22Rv1 (cell line): ENCODE data around the gene POLR2J.
"Not testable (repeated sequence)": the region's sequence is repeated elsewhere in the genome, so short reads cannot be mapped to it uniquely, and the experiment has no call there.

Experiments used
- H3K27ac ChIP-seq: fragments of 450-650 bp; 2 replicates; pipeline ENCODE4 v1.5.1; 2017

POLR2J gene

GRCh38 chr7:102478314-102479208 lies at the start of gene POLR2J:
Gene POLR2J, minus strand, starts transcription at chr7:102478922. Its CDS starts 62 bp downstream, at chr7:102478860.
- not testable (repeated sequence) for H3K27ac ChIP-seq

- H3K27ac ChIP-seq, result not testable (repeated sequence)
Measured at GRCh38 chr7:102527822-102528793, 49.4 kb upstream of the POLR2J start.

- H3K27ac ChIP-seq, result not testable (repeated sequence)
Measured at GRCh38 chr7:102527182-102527581, 48.5 kb upstream of the POLR2J start.

- not testable (repeated sequence) for H3K27ac ChIP-seq
Measured at GRCh38 chr7:102524803-102525202, 46.1 kb upstream of the POLR2J start.

- not testable (repeated sequence) for H3K27ac ChIP-seq
Measured at GRCh38 chr7:102520797-102521196, 42.1 kb upstream of the POLR2J start.

GRCh38 chr7:102517550-102518147 lies 38.9 kb upstream of the POLR2J start, which contains the start of gene RASA4B:
Gene RASA4B, minus strand, starts transcription at chr7:102517777. Its CDS starts 67 bp downstream, at chr7:102517710.
- not testable (repeated sequence) for H3K27ac ChIP-seq

GRCh38 chr7:102516951-102517350 lies 38.2 kb upstream of the POLR2J start:
- not testable (repeated sequence) for H3K27ac ChIP-seq

GRCh38 chr7:102515889-102516288 lies 37.2 kb upstream of the POLR2J start:
- H3K27ac ChIP-seq, result not testable (repeated sequence)

- H3K27ac ChIP-seq, result not testable (repeated sequence)
Measured at GRCh38 chr7:102514881-102515721, 36.4 kb upstream of the POLR2J start.

- not testable (repeated sequence) for H3K27ac ChIP-seq
Measured at GRCh38 chr7:102512642-102513221, 34.0 kb upstream of the POLR2J start.

GRCh38 chr7:102511860-102512522 lies 33.3 kb upstream of the POLR2J start:
- H3K27ac ChIP-seq, result not testable (repeated sequence)

GRCh38 chr7:102510575-102510974 lies 31.9 kb upstream of the POLR2J start:
- not testable (repeated sequence) for H3K27ac ChIP-seq

GRCh38 chr7:102507410-102508088 lies 28.8 kb upstream of the POLR2J start:
- not testable (repeated sequence) for H3K27ac ChIP-seq

GRCh38 chr7:102505298-102506185 lies 26.8 kb upstream of the POLR2J start:
- not testable (repeated sequence) for H3K27ac ChIP-seq

- not testable (repeated sequence) for H3K27ac ChIP-seq
Measured at GRCh38 chr7:102503141-102503540, 24.4 kb upstream of the POLR2J start.

- H3K27ac ChIP-seq, result not testable (repeated sequence)
Measured at GRCh38 chr7:102498321-102498720, 19.6 kb upstream of the POLR2J start.

GRCh38 chr7:102497308-102497707 lies 18.6 kb upstream of the POLR2J start:
- not testable (repeated sequence) for H3K27ac ChIP-seq

- H3K27ac ChIP-seq, result not testable (repeated sequence)
Measured at GRCh38 chr7:102496861-102497260, 18.1 kb upstream of the POLR2J start.
